Glutamatergic neuron (in vitro differentiated cells): ENCODE data around the gene CES2. TPM values are rescaled to one million over a fixed set of nuclear protein-coding genes. Genes with fewer than 3 reads are reported as not detected.

Experiments
- DNase-seq: peaks from one replicate; pipeline ENCODE4 v3.0.0; 2022
- H3K27ac Mint-ChIP-seq: one replicate; pipeline ENCODE4 v1.8.0; 2020; ENCODE audit warnings: mild to moderate bottlenecking, mixed read lengths, inconsistent platforms; ENCODE audit not compliant: unreplicated experiment
- H3K27me3 Mint-ChIP-seq: one replicate; pipeline ENCODE4 v1.8.0; 2020; ENCODE audit warnings: mild to moderate bottlenecking, moderate library complexity, mixed read lengths, inconsistent platforms; ENCODE audit not compliant: unreplicated experiment
- H3K36me3 Mint-ChIP-seq: one replicate; pipeline ENCODE4 v1.8.0; 2020; ENCODE audit warnings: mild to moderate bottlenecking, mixed read lengths, inconsistent platforms; ENCODE audit not compliant: unreplicated experiment
- H3K4me1 Mint-ChIP-seq: one replicate; pipeline ENCODE4 v1.8.0; 2020; ENCODE audit warnings: mild to moderate bottlenecking, low read depth, mixed read lengths, inconsistent platforms; ENCODE audit not compliant: unreplicated experiment
- H3K4me3 Mint-ChIP-seq: one replicate; pipeline ENCODE4 v1.8.0; 2020; ENCODE audit warnings: mild to moderate bottlenecking, mixed read lengths, inconsistent platforms; ENCODE audit not compliant: unreplicated experiment
- H3K9me3 Mint-ChIP-seq: one replicate; pipeline ENCODE4 v1.8.0; 2020; ENCODE audit warnings: mild to moderate bottlenecking, moderate library complexity, mixed read lengths, inconsistent platforms; ENCODE audit not compliant: unreplicated experiment
- total RNA-seq: library from RNA; stranded (reverse); fragmentation: NEBNext Ultra II Directional; extraction: Animal tissue kit (Norgen Biotek cat#: 25700); gene quantifications from one replicate; pipeline ENCODE4 v1.2.1, GENCODE V29; 2021; ENCODE audit not compliant: unreplicated experiment
- TF ChIP-seq, protein P1 (sequence below): fragments of 200-600 bp; sonication (generic); IDR thresholded peaks from one replicate; pipeline ENCODE4 v1.5.0; 2021; ENCODE audit not compliant: partially characterized antibody, unreplicated experiment

The CES2 gene
- total RNA-seq, 1 donor from 2014 or later, result 38.6 TPM

DNA sequence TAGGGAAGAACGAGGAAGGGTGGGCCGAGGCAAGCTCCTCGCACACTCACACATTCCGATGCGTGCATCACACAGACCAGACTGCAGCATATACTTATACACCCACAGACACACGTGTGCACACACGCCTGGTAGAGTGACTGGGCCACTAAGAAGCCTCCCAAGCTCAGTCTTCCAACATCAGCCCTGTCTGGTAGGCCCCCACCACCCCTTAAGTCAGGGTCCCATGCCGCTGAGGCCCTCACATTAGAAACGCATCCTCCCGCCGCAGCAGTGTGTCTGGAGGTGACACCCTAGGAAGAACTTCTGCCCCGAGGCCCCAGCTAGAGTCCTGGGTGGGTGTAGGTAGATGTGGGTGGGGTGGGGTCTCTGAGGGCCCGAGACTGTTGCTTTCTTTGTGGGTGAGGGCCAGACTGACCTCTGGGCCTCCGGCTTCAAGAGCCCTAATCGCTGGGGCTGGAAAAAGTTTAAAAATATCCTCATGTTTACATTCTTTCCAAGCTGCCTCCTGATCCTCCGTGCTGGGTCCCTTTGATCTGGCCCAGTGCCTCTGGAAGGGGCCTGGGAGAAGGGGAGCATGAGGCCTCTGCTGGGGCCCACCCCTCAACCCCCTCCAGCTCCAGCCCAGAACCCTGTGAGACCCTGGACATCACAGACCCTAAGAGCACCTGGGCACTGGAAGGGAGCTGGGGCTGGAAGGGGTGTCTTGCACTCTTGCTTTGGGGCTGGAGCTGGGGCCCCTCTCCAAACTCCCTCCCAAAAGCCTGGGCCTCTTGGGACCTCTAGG is 30.3 kb upstream of the CES2 start:
- TF ChIP-seq, protein P1, sequence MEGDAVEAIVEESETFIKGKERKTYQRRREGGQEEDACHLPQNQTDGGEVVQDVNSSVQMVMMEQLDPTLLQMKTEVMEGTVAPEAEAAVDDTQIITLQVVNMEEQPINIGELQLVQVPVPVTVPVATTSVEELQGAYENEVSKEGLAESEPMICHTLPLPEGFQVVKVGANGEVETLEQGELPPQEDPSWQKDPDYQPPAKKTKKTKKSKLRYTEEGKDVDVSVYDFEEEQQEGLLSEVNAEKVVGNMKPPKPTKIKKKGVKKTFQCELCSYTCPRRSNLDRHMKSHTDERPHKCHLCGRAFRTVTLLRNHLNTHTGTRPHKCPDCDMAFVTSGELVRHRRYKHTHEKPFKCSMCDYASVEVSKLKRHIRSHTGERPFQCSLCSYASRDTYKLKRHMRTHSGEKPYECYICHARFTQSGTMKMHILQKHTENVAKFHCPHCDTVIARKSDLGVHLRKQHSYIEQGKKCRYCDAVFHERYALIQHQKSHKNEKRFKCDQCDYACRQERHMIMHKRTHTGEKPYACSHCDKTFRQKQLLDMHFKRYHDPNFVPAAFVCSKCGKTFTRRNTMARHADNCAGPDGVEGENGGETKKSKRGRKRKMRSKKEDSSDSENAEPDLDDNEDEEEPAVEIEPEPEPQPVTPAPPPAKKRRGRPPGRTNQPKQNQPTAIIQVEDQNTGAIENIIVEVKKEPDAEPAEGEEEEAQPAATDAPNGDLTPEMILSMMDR, result no peak
- no peak for DNase-seq
- Mint-ChIP-seq H3K27me3 (peaks cover 4% of the 10 kb centered on the region), H3K9me3 (no peaks in the 10 kb centered on the region), H3K27ac (no peak overlapping the region), H3K4me1 (peaks cover 13% of the 10 kb centered on the region), H3K36me3 (no peaks in the 10 kb centered on the region), H3K4me3 (no peak overlapping the region)

DNA sequence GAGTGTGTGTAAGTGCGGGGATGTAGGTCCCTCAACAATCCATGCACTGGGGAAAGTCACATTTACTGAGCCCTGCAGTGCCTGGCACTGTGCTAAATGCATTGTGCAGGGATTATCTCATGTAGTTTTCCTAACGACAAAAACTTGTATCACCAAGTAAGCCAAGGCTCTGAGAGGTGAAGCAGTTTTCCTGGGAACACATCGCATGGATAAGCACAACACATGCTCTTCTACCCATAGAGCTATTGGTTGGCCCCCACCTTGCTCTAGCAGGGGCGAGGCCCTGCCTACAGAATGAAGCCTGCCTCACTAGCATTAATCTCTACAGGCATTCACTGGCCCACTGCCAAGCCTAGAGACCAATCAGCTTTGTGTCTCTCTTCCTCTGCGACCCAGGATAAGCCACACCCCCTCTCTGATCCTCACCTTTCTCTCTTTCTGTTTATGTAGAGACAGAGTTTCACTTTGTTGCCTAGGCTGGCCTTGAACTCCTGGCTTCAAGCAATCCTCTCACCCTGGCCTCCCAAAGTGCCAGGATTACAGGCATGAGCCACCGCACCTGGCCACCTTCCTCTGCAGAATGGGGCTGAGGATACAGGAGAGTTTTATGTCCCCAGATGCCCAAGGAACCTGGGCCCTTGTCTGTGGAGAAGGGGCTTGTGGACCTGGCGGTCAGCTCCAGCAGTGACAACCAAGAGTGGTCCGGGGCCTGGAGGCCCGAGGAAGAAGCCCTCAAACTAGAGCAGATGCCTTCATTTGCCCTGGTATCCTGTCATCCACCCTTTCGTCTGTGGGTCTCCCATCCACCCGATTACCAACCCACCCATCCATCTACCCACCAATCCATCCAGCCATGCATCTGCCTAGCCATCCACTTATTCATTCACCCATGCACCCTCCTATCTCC is 29.4 kb upstream of the CES2 start:
- TF ChIP-seq, protein P1, result no peak
- peaks cover 3% of the 10 kb centered on the region for H3K27me3 Mint-ChIP-seq
- no peak for DNase-seq
- no peaks in the 10 kb centered on the region for H3K36me3 Mint-ChIP-seq
- H3K27ac Mint-ChIP-seq, result no peak overlapping the region
- no peak overlapping the region for H3K4me3 Mint-ChIP-seq
- H3K4me1 Mint-ChIP-seq, result peaks cover 4% of the 10 kb centered on the region
- H3K9me3 Mint-ChIP-seq, result no peaks in the 10 kb centered on the region

DNA sequence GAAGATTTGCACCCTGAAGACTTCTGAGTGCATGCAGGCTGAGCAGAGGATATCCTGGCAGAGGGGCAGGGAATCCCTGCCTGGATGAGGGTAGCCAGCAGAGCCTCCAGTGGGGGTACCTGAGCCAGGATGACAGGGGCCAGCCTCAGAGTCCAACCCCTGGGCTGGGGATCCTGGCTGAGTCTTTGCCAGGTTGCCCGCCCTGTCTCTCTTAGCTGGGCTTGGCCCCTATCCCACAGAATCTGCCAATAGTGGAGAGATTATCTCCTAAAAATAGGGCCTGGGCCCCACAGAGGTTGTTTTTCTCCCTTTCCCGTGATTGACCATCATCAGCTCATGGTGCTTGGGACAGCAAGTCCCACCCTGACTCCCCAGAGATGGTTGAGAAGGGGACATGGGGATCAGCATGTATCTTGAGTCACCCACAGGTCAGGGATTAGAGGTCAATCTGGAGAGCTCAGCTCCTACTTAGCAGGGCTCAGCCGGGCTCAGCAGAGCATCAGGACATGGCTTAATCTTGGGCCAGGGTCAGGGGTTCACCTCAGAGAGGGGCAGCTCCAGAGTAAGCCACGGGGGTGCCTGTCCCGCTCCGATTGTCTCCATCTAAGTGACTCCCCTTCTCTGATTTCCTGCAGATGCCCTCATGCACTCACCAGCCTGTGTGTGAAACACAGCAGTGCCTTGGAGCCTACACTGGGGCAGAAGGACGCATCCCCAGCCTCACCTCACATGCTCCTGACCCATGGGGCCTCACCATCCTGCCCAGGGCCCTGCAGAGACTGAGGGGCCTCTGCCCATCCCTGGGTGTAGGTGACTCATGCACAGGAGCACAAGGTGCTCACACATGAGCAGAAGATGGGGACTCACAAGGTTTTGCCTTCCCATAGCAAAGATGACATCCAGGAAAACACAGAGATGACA is 28.1 kb upstream of the CES2 start:
- H3K27ac Mint-ChIP-seq, result no peak overlapping the region
- TF ChIP-seq, protein P1, result no peak
- H3K4me3 Mint-ChIP-seq, result no peak overlapping the region
- peaks cover 2% of the 10 kb centered on the region for H3K27me3 Mint-ChIP-seq
- H3K9me3 Mint-ChIP-seq, result no peaks in the 10 kb centered on the region
- H3K36me3 Mint-ChIP-seq, result no peaks in the 10 kb centered on the region
- H3K4me1 Mint-ChIP-seq, result no peaks in the 10 kb centered on the region
- no peak for DNase-seq

DNA sequence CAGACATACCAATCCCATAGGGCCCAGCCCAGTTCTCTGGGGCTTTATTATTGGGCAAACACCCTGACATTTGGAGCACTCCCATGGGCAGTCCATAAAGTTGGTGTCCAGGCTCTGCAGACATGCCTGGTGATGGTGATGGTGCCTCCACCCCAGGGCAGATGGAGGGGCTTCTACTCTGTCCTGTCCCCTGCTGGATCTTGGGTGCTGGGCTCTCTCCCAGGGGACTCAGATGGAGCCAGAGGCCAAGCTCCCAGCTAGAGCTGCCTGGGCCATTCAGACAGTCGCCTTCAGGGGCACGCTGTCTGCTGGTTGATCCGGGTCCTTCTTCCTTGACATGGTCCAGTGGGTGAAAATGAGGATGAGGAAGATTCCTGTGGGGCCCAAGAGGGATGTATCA is 27.2 kb upstream of the CES2 start:
- Mint-ChIP-seq H3K27ac (no peak overlapping the region), H3K9me3 (no peaks in the 10 kb centered on the region), H3K4me1 (no peaks in the 10 kb centered on the region), H3K36me3 (no peaks in the 10 kb centered on the region), H3K27me3 (peaks cover 2% of the 10 kb centered on the region), H3K4me3 (no peak overlapping the region)
- no peak for DNase-seq
- TF ChIP-seq, protein P1, result no peak
